Globus pallidus (tissue), 1 donor: ENCODE results near the gene ATP1A1.

Source experiments
- DNase-seq: peaks from one replicate; pipeline ENCODE4 v3.0.0-alpha.2; 2015; ENCODE audit warnings: low spot score

Gene ATP1A1

GRCh38 chr1:116345011-116345410 is 28.0 kb upstream of the ATP1A1 start:
- DNase-seq, result no peak

- no peak for DNase-seq
These were observed 27.2 kb upstream of the ATP1A1 start for GRCh38 chr1:116345843-116346242.

- DNase-seq, result no peak
These were observed 25.9 kb upstream of the ATP1A1 start for GRCh38 chr1:116346943-116347673.

- no peak for DNase-seq
These were observed 25.3 kb upstream of the ATP1A1 start for GRCh38 chr1:116347696-116348095.

GRCh38 chr1:116350097-116350645 is 22.9 kb upstream of the ATP1A1 start:
- no peak for DNase-seq

GRCh38 chr1:116351914-116352313 is 21.1 kb upstream of the ATP1A1 start:
- no peak for DNase-seq

- DNase-seq, result no peak
These were observed 20.7 kb upstream of the ATP1A1 start for GRCh38 chr1:116352349-116352813.

GRCh38 chr1:116353155-116353554 is 19.9 kb upstream of the ATP1A1 start:
- DNase-seq, result no peak

GRCh38 chr1:116356067-116356466 is 17.0 kb upstream of the ATP1A1 start:
- no peak for DNase-seq

GRCh38 chr1:116356673-116357072 is 16.4 kb upstream of the ATP1A1 start:
- DNase-seq, result no peak

- DNase-seq, result no peak
These were observed 15.6 kb upstream of the ATP1A1 start for GRCh38 chr1:116357487-116357886.

- DNase-seq, result no peak
These were observed 13.8 kb upstream of the ATP1A1 start for GRCh38 chr1:116359060-116359830.

- DNase-seq, result no peak
These were observed 13.2 kb upstream of the ATP1A1 start for GRCh38 chr1:116359871-116360270.

GRCh38 chr1:116360429-116361173 is 12.4 kb upstream of the ATP1A1 start:
- peak; percentile 43 for DNase-seq

- no peak for DNase-seq
These were observed 11.4 kb upstream of the ATP1A1 start for GRCh38 chr1:116361648-116362047.

GRCh38 chr1:116362050-116362449 is 11.0 kb upstream of the ATP1A1 start:
- no peak for DNase-seq

- DNase-seq, result no peak
These were observed 7.7 kb upstream of the ATP1A1 start for GRCh38 chr1:116365353-116365780.

- DNase-seq, result no peak
These were observed 7.2 kb upstream of the ATP1A1 start for GRCh38 chr1:116365857-116366256.

GRCh38 chr1:116367256-116367945 is 5.6 kb upstream of the ATP1A1 start:
- DNase-seq, result no peak

GRCh38 chr1:116368241-116368640 is 4.8 kb upstream of the ATP1A1 start:
- no peak for DNase-seq

- DNase-seq, result no peak
These were observed 2.9 kb upstream of the ATP1A1 start for GRCh38 chr1:116370181-116370580.

GRCh38 chr1:116371752-116372151 is 1.3 kb upstream of the ATP1A1 start:
- DNase-seq, result no peak
